ENCODE measurements around the gene KLF16.

The KLF16 gene

DNA sequence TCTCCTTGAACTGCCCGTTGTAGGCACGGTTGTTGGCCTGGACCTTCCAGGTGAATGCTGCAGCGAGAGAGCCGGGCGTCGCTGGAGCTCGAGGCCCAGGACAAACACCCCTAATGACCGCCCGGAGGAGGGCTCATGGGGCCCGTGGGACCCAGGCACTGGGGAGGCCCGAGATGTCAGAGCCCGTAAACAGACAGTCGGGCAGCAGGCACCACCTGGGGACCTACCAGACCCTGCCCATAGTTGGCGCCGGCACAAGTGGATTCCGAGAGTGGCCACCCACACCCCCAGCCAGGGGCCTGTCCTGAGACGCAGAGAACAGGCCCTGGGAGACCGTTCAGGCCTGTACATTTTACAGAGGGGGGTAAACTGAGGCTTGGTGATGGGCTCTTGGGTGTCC lies 53.7 kb downstream of the KLF16 start:
- CTCF ChIA-PET: interaction anchor here (0.6 to 2.5 kb wide), 2 partner anchors 16 to 265 kb away, joined by 8 read pairs; no protein-coding TSS in a partner anchor

DNA sequence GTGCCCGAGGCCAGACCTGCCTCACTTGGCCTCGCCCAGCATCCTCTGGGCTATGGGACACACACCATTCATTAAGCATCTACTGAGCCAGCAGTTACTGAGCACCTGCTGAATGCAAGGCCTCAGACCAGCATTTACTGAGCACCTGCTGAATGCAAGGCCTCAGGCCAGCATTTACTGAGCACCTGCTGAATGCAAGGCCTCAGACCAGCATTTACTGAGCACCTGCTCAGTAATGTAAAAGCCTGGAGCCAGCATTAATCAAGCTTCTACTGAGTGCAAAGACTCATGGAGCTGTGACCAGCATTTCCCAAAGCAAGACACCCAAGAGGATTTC lies 55.0 kb downstream of the KLF16 start:
- ChIA-PET POLR2A (no interaction called here), CTCF (no interaction called here)
- no peak for TF ChIP-seq SUZ12 (IDR thresholded peaks at IDR 0.05)
- no peak for TF ChIP-seq LEF1 (IDR thresholded peaks at IDR 0.05; ENCODE audit: borderline replicate concordance)
- TF ChIP-seq ELF4 (IDR thresholded peaks at IDR 0.05): no peak
- TF ChIP-seq BHLHE40 (IDR thresholded peaks at IDR 0.05; ENCODE audit: borderline replicate concordance): no peak
- no peak for TF ChIP-seq NFRKB (IDR thresholded peaks at IDR 0.05)
- no peak for TF ChIP-seq ZNF384 (IDR thresholded peaks at IDR 0.05)
- TF ChIP-seq SP1 (IDR thresholded peaks at IDR 0.05): no peak
- no peak for DNase-seq (ENCODE audit: extremely low spot score)

More for the DNA sequence above, 53.7 kb downstream of the KLF16 start:
- POLR2A ChIA-PET: no interaction called here
- TF ChIP-seq ZNF384 (IDR thresholded peaks at IDR 0.05): no peak
- no peak for TF ChIP-seq CTBP1 (IDR thresholded peaks at IDR 0.05; ENCODE audit: borderline replicate concordance)
- TF ChIP-seq LEF1 (IDR thresholded peaks at IDR 0.05; ENCODE audit: borderline replicate concordance): no peak
- no peak for TF ChIP-seq FOXK2 (IDR thresholded peaks at IDR 0.05)
- TF ChIP-seq FOXM1 (IDR thresholded peaks at IDR 0.05; ENCODE audit: borderline replicate concordance): no peak
- TF ChIP-seq HDGF (IDR thresholded peaks at IDR 0.05; ENCODE audit: borderline replicate concordance): no peak
- no peak for TF ChIP-seq ELF4 (IDR thresholded peaks at IDR 0.05)
- no peak for TF ChIP-seq SP1 (IDR thresholded peaks at IDR 0.05)
- no peak for TF ChIP-seq BHLHE40 (IDR thresholded peaks at IDR 0.05; ENCODE audit: borderline replicate concordance)
- no peak for TF ChIP-seq NFRKB (IDR thresholded peaks at IDR 0.05)
- TF ChIP-seq L3MBTL2 (conservative IDR thresholded peaks at IDR 0.05): no peak
- no peak for TF ChIP-seq TARDBP (IDR thresholded peaks at IDR 0.05)
- TF ChIP-seq FOXA1 (IDR thresholded peaks at IDR 0.05): no peak
- TF ChIP-seq, protein P1, sequence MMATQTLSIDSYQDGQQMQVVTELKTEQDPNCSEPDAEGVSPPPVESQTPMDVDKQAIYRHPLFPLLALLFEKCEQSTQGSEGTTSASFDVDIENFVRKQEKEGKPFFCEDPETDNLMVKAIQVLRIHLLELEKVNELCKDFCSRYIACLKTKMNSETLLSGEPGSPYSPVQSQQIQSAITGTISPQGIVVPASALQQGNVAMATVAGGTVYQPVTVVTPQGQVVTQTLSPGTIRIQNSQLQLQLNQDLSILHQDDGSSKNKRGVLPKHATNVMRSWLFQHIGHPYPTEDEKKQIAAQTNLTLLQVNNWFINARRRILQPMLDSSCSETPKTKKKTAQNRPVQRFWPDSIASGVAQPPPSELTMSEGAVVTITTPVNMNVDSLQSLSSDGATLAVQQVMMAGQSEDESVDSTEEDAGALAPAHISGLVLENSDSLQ (IDR thresholded peaks at IDR 0.05): no peak
- TF ChIP-seq SUZ12 (IDR thresholded peaks at IDR 0.05): no peak
- no peak for TF ChIP-seq ARNT (IDR thresholded peaks at IDR 0.05)
- no peak for DNase-seq (ENCODE audit: extremely low spot score)

DNA sequence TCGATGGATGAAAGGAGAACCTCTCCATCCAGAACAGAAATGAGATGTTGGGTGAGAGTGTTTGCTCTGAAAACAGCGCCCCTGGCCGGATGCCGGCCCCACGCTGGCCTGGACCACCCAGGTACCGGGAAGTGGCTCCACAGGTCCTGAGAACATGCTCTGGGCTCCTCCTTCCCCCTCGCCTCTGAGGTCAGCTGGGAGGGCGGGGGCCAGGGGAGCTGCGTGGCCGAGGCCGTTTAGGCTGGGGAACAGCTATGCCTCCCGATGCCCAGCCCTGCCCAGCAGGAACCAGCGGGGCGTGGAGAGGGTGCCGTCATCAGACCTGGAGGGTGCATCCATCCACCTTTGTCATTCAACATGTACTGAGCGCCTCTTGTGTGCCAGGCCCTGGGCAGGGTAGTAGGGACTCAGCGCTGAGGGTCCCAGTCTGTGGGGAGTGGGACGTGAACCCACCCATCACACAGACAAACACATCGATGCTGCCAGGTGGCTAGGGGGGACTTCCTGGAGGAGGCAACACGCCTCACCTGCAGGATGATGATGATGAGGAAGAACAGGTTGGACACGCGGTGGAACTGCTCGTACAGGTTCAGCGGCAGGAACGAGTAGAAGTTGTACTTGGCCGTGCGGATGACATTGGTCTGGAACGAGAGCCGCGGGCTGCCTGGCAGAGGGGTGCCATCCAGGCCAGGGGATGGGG lies 55.5 kb downstream of the KLF16 start:
- CTCF ChIA-PET: no interaction called here
- DNase-seq (ENCODE audit: extremely low spot score): no peak
- POLR2A ChIA-PET: no interaction called here
- TF ChIP-seq BHLHE40 (IDR thresholded peaks at IDR 0.05; ENCODE audit: borderline replicate concordance): no peak

DNA sequence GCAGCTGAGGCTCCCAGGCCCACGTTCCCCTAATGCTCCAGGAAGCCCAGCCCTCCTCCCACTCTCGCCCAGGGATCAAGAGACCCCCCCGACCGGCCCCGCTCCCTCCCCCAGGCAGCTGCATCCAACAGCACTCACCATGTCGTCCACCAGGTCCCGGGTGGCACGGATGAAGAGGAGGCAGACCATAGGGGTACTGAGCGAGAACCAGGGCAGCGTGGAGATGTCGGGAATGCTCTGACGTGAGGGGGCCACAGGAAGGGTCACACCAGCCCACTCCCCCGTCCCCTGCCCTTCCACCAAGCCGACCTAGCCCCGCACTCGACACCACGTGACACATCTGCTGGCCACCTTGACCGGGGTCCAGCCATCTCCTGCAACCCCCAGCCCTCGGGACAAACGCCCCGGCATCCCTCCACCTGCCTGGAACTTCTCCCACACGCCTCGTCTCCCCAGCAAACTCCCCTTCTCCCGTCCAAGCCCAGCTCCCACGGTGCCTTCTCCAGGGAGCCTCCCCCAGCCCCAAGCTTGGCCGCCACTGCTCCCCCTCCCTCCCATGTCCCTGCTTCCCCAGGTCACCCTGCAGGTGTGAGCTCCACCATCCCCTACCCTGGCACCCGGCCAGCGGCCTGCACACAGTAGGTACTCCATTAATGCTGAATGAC lies 56.2 kb downstream of the KLF16 start:
- TF ChIP-seq, protein P1 (IDR thresholded peaks at IDR 0.05): no peak
- POLR2A ChIA-PET: no interaction called here
- CTCF ChIA-PET: no interaction called here
- DNase-seq (ENCODE audit: extremely low spot score): no peak

DNA sequence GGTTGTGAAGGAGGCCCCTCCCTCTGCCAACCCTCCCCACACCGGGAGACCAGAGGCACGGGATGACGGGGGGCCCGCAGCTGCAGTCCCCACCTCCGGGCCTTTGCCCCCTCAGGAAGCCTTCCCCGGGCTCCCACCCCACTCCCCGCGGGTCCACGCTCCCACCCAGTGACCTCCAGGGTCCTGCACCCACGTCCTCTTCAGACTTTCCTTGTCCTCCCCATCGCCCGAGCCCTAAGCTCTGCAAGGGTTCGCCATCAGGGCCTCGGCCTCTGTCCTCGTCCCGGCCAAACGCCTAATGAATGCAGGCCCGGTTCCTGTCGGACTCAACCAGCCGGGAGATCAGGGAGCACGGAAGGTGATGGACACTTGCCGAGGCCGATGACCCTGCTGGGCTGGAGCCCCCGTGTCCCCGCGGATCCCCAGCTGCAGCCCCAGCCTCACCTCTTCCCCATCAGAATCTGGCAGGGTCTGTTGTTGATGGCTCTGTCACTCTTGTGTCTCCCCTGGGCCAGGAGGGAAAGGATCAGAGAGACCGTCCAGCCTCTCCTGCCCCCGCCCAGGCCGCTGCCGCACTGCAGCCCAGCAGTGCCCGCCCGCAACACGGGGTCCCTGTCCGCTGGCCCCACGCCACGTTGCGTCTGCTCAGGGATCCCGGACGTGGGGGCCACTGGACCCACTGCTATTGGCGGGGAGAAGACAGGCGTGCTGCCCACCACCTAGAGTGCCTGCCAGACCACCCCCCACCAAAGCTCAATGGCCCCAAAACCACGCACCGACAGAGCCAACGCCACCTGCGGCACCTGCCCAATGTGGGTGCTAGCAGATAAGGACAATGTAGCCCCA lies 57.0 kb downstream of the KLF16 start:
- no peak for TF ChIP-seq BHLHE40 (IDR thresholded peaks at IDR 0.05; ENCODE audit: borderline replicate concordance)
- TF ChIP-seq SP1 (IDR thresholded peaks at IDR 0.05): no peak
- TF ChIP-seq ELF4 (IDR thresholded peaks at IDR 0.05): no peak
- TF ChIP-seq LEF1 (IDR thresholded peaks at IDR 0.05; ENCODE audit: borderline replicate concordance): no peak
- no peak for TF ChIP-seq ARNT (IDR thresholded peaks at IDR 0.05)
- no peak for TF ChIP-seq HDGF (IDR thresholded peaks at IDR 0.05; ENCODE audit: borderline replicate concordance)
- TF ChIP-seq FOXA1 (IDR thresholded peaks at IDR 0.05): no peak
- no peak for TF ChIP-seq L3MBTL2 (conservative IDR thresholded peaks at IDR 0.05)
- TF ChIP-seq FOXK2 (IDR thresholded peaks at IDR 0.05): no peak
- no peak for TF ChIP-seq ZNF384 (IDR thresholded peaks at IDR 0.05)
- no peak for TF ChIP-seq NFRKB (IDR thresholded peaks at IDR 0.05)
- TF ChIP-seq FOXM1 (IDR thresholded peaks at IDR 0.05; ENCODE audit: borderline replicate concordance): no peak
- TF ChIP-seq SUZ12 (IDR thresholded peaks at IDR 0.05): no peak
- no peak for TF ChIP-seq TARDBP (IDR thresholded peaks at IDR 0.05)
- TF ChIP-seq, protein P1 (IDR thresholded peaks at IDR 0.05): no peak
- no peak for TF ChIP-seq CTBP1 (IDR thresholded peaks at IDR 0.05; ENCODE audit: borderline replicate concordance)
- POLR2A ChIA-PET: no interaction called here
- DNase-seq (ENCODE audit: extremely low spot score): no peak
- CTCF ChIA-PET: interaction anchor here (0.6 kb wide), 1 partner anchor 15 kb away, joined by 6 read pairs; no protein-coding TSS in a partner anchor
